GM13976 (cell line): ENCODE results near the gene PRSS3.
A peak's percentile ranks its signal among the peaks of the same experiment; 100 is the strongest.
"Not testable (repeated sequence)": the region's sequence is repeated elsewhere in the genome, so short reads cannot be mapped to it uniquely, and the experiment has no call there.

Experiments used
- DNase-seq: peaks from one replicate; pipeline ENCODE4 v3.0.0; 2012; ENCODE audit warnings: low spot score
- in situ Hi-C: fragments of 300-500 bp; cut with MboI; formaldehyde crosslinking; loops from one replicate; pipeline ENCODE4 v1.12.0; 2022; ENCODE audit warnings: low sequenced_read_pairs, mixed read lengths, inconsistent platforms; ENCODE audit not compliant: unreplicated experiment
- TF ChIP-seq, protein P1 (sequence below): IDR thresholded peaks from 2 replicates; pipeline ENCODE4 v1.5.1; 2012; ENCODE audit warnings: borderline replicate concordance, mild to moderate bottlenecking; ENCODE audit not compliant: insufficient read depth; ENCODE audit errors: extremely low read depth, missing control alignments, control extremely low read depth

The PRSS3 gene

DNA sequence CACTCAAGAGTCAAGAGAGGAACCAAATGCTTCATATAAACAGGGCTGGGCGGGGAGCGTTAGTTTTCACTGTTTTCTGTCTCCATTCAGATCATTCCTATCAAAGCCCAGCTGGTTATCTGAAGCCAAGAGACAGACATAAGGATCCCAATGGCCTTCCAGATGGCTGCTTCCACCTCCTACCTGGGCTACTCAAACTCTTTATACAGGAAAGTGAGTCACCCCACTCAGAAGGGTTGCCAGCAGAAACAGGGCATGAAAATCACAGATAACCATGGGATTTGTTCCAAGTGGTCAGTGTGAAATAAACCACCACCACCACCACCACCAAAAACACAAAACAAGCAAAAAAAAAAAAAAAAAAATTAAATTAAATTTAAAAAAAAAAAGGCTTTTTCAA lies 5.5 kb downstream of the PRSS3 start:
- no peak for DNase-seq
- in situ Hi-C loops = no loop called here
- TF ChIP-seq, protein P1, sequence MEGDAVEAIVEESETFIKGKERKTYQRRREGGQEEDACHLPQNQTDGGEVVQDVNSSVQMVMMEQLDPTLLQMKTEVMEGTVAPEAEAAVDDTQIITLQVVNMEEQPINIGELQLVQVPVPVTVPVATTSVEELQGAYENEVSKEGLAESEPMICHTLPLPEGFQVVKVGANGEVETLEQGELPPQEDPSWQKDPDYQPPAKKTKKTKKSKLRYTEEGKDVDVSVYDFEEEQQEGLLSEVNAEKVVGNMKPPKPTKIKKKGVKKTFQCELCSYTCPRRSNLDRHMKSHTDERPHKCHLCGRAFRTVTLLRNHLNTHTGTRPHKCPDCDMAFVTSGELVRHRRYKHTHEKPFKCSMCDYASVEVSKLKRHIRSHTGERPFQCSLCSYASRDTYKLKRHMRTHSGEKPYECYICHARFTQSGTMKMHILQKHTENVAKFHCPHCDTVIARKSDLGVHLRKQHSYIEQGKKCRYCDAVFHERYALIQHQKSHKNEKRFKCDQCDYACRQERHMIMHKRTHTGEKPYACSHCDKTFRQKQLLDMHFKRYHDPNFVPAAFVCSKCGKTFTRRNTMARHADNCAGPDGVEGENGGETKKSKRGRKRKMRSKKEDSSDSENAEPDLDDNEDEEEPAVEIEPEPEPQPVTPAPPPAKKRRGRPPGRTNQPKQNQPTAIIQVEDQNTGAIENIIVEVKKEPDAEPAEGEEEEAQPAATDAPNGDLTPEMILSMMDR = no peak

- DNase-seq, in situ Hi-C loops: not testable (repeated sequence)
Measured at GRCh38 chr9:33801943-33802500, 6.7 kb downstream of the PRSS3 start.

GRCh38 chr9:33804196-33804595 lies 8.8 kb downstream of the PRSS3 start:
- in situ Hi-C loops, DNase-seq: not testable (repeated sequence)

DNA sequence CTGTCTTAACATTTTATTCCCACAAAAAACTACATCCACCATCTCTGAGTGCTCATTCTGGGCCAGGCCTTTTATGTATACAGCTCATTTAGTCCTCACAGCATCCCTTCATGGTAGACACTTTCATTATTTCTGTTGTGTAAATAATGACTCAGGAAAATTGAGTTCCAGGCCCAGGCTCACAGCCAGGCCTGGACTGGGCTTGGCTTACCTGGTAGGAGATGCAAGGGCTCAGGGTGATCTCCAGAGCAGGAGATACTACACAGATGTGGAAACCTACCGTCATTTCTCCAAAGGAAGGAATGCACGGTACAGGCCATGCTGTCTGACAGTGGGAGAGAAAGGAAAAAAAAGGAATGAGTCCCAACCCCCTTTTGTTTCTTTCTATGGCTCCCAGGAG lies 11.8 kb downstream of the PRSS3 start:
- DNase-seq, in situ Hi-C loops: not testable (repeated sequence)

- in situ Hi-C loops, DNase-seq: not testable (repeated sequence)
Measured at GRCh38 chr9:33808979-33809322, 13.6 kb downstream of the PRSS3 start.

GRCh38 chr9:33809506-33809905 lies 14.1 kb downstream of the PRSS3 start:
- in situ Hi-C loops = no loop called here
- DNase-seq = no peak
- TF ChIP-seq, protein P1 = no peak

GRCh38 chr9:33813712-33814641 lies 18.6 kb downstream of the PRSS3 start:
- TF ChIP-seq, protein P1 = peak; percentile 14
- in situ Hi-C loops = no loop called here
- DNase-seq = peak; percentile 49

DNA sequence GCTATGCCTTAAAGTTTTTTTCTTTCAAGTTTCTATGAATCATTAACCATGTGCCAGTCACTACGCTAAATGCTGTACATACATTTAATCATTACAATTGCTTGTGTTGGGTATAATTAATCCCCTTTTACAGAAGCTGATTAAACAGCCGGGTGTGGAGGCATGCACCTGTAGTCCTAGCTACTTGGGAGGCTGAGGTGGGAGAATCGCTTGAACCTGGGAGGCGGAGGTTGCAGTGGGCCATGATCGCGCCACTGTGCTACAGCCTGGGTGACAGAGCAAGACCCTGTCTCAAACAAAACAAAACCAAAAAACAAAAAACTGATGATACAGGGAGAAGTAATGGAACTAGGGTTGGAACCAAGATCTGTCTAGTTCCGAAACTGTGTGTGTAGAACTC lies 20.4 kb downstream of the PRSS3 start:
- no peak for DNase-seq
- in situ Hi-C loops = no loop called here
- TF ChIP-seq, protein P1 = no peak
